B cell (primary cell): ENCODE data around the gene SPECC1.

Source experiments
- EZH2 ChIP-seq: IDR thresholded peaks from 2 replicates; pipeline ENCODE4 v1.6.1; 2012; ENCODE audit warnings: borderline replicate concordance, low read depth, mild to moderate bottlenecking, moderate library complexity, low read length; ENCODE audit not compliant: insufficient read depth, poor library complexity, severe bottlenecking
- TF ChIP-seq, protein P1 (sequence below): fragments of 200-600 bp; IDR thresholded peaks from one replicate; pipeline ENCODE4 v1.8.0; 2022; ENCODE audit warnings: antibody characterized with exemption, mild to moderate bottlenecking

DNA sequence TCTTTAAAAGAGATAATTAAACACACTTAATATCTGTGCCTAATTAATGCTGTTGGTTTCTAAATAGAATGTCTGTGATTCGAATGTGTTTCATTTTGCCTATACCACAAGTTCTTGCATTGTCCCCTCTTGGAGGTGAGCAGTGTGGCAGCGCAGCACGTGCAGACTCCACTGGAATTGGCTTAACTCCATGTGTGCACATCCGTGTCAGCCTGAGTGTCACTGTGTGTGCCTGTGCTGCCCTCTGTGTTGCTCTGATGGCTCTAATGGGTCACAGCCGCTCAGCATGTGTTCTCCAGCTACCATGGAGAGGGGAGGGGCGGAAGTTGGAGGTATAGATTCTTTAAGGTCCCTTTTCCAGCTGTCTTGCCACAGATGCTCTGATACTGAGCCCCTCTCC, 226.6 kb downstream of the SPECC1 start:
- TF ChIP-seq EZH2, result no peak
- TF ChIP-seq, protein P1, sequence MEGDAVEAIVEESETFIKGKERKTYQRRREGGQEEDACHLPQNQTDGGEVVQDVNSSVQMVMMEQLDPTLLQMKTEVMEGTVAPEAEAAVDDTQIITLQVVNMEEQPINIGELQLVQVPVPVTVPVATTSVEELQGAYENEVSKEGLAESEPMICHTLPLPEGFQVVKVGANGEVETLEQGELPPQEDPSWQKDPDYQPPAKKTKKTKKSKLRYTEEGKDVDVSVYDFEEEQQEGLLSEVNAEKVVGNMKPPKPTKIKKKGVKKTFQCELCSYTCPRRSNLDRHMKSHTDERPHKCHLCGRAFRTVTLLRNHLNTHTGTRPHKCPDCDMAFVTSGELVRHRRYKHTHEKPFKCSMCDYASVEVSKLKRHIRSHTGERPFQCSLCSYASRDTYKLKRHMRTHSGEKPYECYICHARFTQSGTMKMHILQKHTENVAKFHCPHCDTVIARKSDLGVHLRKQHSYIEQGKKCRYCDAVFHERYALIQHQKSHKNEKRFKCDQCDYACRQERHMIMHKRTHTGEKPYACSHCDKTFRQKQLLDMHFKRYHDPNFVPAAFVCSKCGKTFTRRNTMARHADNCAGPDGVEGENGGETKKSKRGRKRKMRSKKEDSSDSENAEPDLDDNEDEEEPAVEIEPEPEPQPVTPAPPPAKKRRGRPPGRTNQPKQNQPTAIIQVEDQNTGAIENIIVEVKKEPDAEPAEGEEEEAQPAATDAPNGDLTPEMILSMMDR, result no peak
